ENCODE data around the gene GPR63. TPM values are rescaled to one million over a fixed set of nuclear protein-coding genes. Genes with fewer than 3 reads are reported as not detected.

Gene GPR63
- total RNA-seq, 4 donors from 2014 or later, result 0.11 to 0.95 (median 0.80) TPM

DNA sequence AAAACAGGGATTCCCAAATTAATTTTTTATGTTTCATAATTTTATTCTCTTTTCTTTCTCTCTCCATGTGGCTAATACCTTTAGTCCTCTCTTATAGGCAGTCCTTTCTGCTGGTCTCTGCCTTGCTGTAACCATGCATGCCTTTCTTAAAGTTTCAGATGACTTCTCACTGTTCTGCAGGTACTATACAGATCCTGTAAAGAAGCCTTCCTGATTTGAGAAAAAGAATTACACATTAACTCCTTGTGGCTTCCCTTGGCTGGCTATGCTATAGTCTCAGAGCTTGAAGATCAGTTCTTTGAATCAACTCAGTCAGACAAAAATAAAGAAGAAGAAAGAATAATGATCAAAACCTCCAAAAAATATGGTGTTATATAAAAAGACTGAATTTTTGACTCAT is 7.3 kb upstream of the GPR63 start:
- no peak overlapping the region for H3K4me3 ChIP-seq
- H3K4me1 ChIP-seq, result no peaks in the 10 kb centered on the region
- DNase-seq, result no peak
- no peaks in the 10 kb centered on the region for H3K36me3 ChIP-seq
- no peak for TF ChIP-seq POLR2A (IDR thresholded peaks at IDR 0.05)
- TF ChIP-seq, protein P1, sequence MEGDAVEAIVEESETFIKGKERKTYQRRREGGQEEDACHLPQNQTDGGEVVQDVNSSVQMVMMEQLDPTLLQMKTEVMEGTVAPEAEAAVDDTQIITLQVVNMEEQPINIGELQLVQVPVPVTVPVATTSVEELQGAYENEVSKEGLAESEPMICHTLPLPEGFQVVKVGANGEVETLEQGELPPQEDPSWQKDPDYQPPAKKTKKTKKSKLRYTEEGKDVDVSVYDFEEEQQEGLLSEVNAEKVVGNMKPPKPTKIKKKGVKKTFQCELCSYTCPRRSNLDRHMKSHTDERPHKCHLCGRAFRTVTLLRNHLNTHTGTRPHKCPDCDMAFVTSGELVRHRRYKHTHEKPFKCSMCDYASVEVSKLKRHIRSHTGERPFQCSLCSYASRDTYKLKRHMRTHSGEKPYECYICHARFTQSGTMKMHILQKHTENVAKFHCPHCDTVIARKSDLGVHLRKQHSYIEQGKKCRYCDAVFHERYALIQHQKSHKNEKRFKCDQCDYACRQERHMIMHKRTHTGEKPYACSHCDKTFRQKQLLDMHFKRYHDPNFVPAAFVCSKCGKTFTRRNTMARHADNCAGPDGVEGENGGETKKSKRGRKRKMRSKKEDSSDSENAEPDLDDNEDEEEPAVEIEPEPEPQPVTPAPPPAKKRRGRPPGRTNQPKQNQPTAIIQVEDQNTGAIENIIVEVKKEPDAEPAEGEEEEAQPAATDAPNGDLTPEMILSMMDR (IDR thresholded peaks at IDR 0.05), result no peak
- intact Hi-C loops (cut with DNase I), result no loop called here
- no peak overlapping the region for H3K27ac ChIP-seq
- H3K27me3 ChIP-seq, result no peaks in the 10 kb centered on the region
- H3K9me3 ChIP-seq, result peaks cover 0 to 11% (median 3%) of the 10 kb centered on the region in 3 donors

DNA sequence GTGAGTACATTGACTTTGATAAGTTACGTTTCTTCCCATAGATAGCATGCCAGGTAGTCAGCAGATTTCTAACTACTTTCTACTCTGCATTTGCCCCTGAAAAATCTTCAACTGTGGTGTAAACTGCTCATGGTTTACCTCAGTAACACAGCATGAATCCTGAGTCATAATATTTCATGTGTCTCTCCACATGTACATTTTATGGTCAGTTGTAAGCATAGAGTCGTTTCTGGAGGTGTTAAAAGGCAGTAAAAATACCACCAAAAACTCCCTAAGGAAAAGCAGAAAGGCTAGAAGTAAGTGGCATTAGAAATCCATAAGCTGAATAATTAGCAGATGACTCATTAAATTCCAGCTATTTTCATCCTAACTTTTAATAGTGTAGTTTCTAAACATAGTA is 4.1 kb upstream of the GPR63 start:
- H3K27ac ChIP-seq, result no peak overlapping the region
- 32 to 33% methylated on average over 2 of the region's 2 CpGs for WGBS, 2 donors
- no peak overlapping the region for H3K4me3 ChIP-seq
- H3K27me3 ChIP-seq, result peaks cover 0 to 12% (median 0%) of the 10 kb centered on the region in 4 donors
- intact Hi-C loops (cut with DNase I), result no loop called here
- H3K9me3 ChIP-seq, result peaks cover 0 to 7% (median 0%) of the 10 kb centered on the region in 3 donors
- no peak for TF ChIP-seq POLR2A (IDR thresholded peaks at IDR 0.05)
- TF ChIP-seq, protein P1 (IDR thresholded peaks at IDR 0.05), result no peak
- DNase-seq, result no peak
- peaks cover 3 to 16% (median 6%) of the 10 kb centered on the region in 3 donors for H3K4me1 ChIP-seq
- no peaks in the 10 kb centered on the region for H3K36me3 ChIP-seq

DNA sequence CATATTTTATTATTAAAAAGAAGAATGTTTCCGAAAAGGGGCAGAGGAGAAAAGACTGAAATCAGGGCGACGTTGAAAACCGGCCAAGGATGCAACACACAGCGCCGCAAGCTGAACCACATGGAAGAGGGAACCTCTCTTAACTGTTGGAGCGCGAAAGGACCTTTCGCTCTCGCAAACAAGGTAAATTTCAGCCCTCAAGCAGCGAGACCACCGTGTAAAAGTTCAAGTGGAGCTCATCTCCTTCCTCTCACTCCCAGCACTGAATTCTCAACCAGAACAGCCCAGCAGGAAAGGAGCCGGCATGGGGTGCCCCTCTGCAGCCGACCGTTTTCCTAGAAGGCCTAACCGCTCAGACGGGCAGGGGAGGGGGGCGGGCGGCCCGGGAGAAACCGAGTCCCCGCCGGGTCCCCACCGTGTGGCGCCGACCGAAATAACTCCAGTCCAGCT is 621 bp downstream of the GPR63 start:
- TF ChIP-seq, protein P1 (IDR thresholded peaks at IDR 0.05), result no peak
- TF ChIP-seq POLR2A (IDR thresholded peaks at IDR 0.05), result no peak
- DNase-seq, result no peak
- H3K36me3 ChIP-seq, result no peaks in the 10 kb centered on the region
- H3K9me3 ChIP-seq, result no peaks in the 10 kb centered on the region
- H3K4me1 ChIP-seq, result peaks cover 3 to 23% (median 6%) of the 10 kb centered on the region in 3 donors
- WGBS, 2 donors, result 0% methylated on average over 14 to 18 of the region's 27 CpGs
- H3K4me3 ChIP-seq, result peak overlapping the region; percentile 50 to 84 (median 70)
- H3K27ac ChIP-seq, result peak overlapping the region; percentile 46 to 70 (median 56)
- intact Hi-C loops (cut with DNase I), result no loop called here
- H3K27me3 ChIP-seq, result peaks cover 0 to 15% (median 0%) of the 10 kb centered on the region in 4 donors

DNA sequence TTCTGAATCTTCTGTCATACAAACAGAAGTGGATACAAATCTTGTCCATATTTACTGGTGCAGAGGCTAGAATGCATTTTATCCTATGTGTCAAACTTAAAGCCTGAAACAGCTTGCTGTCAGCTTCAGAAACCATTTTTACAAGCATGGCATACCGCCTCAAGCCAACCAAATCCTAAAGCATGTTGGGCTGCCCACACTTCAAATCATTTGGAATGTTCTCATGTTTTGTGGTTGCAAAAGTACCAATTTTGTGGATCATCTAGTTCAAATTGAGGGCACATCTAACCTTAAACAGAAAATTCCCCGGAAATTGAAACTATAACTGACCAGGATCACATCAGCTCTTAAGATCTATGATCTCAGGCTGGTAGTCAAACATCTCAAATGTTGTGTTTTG is 3.2 kb downstream of the GPR63 start:
- intact Hi-C loops (cut with DNase I), result no loop called here

DNA sequence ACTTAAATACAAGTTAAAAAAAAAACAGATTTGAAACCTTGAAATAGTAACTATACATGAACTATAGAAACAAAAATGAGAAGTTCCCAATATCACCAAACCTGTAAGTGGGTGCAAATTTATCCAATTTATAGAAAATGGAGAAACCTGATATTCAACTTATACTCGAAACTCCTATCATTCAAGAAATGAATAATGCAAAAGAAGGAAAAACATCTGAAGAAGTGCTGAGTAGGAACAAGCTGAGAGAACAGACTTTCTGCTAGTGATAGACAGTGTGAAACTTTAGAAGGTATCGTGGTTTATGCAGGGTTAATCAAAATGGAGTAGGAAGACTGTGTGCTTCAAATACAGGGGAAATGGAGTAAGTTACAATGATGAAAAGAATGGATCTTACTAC is 4.5 kb downstream of the GPR63 start:
- 78 to 94% methylated on average over 2 of the region's 2 CpGs for WGBS, 2 donors
- no peak overlapping the region for H3K27ac ChIP-seq
- no peaks in the 10 kb centered on the region for H3K9me3 ChIP-seq
- H3K4me1 ChIP-seq, result peaks cover 2 to 18% (median 4%) of the 10 kb centered on the region in 3 donors
- H3K36me3 ChIP-seq, result peaks cover 0 to 5% (median 0%) of the 10 kb centered on the region in 3 donors
- peaks cover 0 to 9% (median 0%) of the 10 kb centered on the region in 4 donors for H3K27me3 ChIP-seq
- no peak for DNase-seq
- no peak overlapping the region for H3K4me3 ChIP-seq
- intact Hi-C loops (cut with DNase I), result no loop called here
- TF ChIP-seq, protein P1 (IDR thresholded peaks at IDR 0.05), result no peak
- TF ChIP-seq POLR2A (IDR thresholded peaks at IDR 0.05), result no peak

More for the DNA sequence above, 3.2 kb downstream of the GPR63 start:
- Histone ChIP-seq H3K4me3 (no peak overlapping the region), H3K27me3 (peaks cover 0 to 15% (median 0%) of the 10 kb centered on the region in 4 donors), H3K27ac (no peak overlapping the region), H3K9me3 (no peaks in the 10 kb centered on the region), H3K36me3 (peaks cover 0 to 5% (median 0%) of the 10 kb centered on the region in 3 donors), H3K4me1 (peaks cover 3 to 23% (median 6%) of the 10 kb centered on the region in 3 donors)
- no peak for DNase-seq
- TF ChIP-seq, protein P1 (IDR thresholded peaks at IDR 0.05), result no peak
- TF ChIP-seq POLR2A (IDR thresholded peaks at IDR 0.05), result no peak
- 87 to 93% methylated on average over 2 of the region's 2 CpGs for WGBS, 2 donors

Data from esophagus squamous epithelium (tissue), 5 donors.